H1 (cell line): ENCODE results near the gene KRT13. TPM values are rescaled to one million over a fixed set of nuclear protein-coding genes. Genes with fewer than 3 reads are reported as not detected.

Experiments
- CTCF ChIA-PET: fragments of 300-600 bp; sonication (Branson Sonifier 250); formaldehyde crosslinking; loops from one replicate; lab custom pipeline; 2021; ENCODE audit not compliant: partially characterized antibody; lab: Charles Lee
- POLR2A ChIA-PET: fragments of 300-600 bp; sonication (Branson Sonifier 250); formaldehyde crosslinking; loops from one replicate; lab custom pipeline; 2021; ENCODE audit warnings: inconsistent platforms; ENCODE audit not compliant: partially characterized antibody; lab: Charles Lee
- DNase-seq, 2 experiments: peaks; one replicate each; pipeline versions ENCODE4 v3.0.0 to v3.0.0-alpha.2; 2010 to 2022; ENCODE audit warnings: low spot score in 2 of 2, low read depth in 1 of 2, mixed read lengths in 1 of 2
- FAIRE-seq: peaks from 2 replicates; lab custom pipeline; 2011; peaks lifted over from hg19 to GRCh38; lab: Jason Lieb, UNC
- H2AFZ ChIP-seq: 2 replicates; pipeline ENCODE4 v1.8.1; 2012; ENCODE audit warnings: low read length, inconsistent platforms
- H2AK5ac ChIP-seq: 2 replicates; pipeline ENCODE4 v1.6.1; 2013; ENCODE audit warnings: low read depth, low read length
- H2BK120ac ChIP-seq: replicated peaks from 2 replicates; pipeline ENCODE3; 2013; ENCODE audit warnings: low read depth, low read length, inconsistent platforms
- H2BK12ac ChIP-seq: 2 replicates; pipeline ENCODE4 v1.6.1; 2013; ENCODE audit warnings: low read depth, low read length
- H2BK15ac ChIP-seq: 2 replicates; pipeline ENCODE4 v1.6.1; 2013; ENCODE audit warnings: low read length
- H2BK20ac ChIP-seq: 2 replicates; pipeline ENCODE4 v1.6.1; 2013; ENCODE audit warnings: low read length
- H2BK5ac ChIP-seq: 2 replicates; pipeline ENCODE4 v1.6.1; 2013; ENCODE audit warnings: low read depth, low read length
- H3K14ac ChIP-seq: 2 replicates; pipeline ENCODE4 v1.6.1; 2013; ENCODE audit warnings: inconsistent platforms; ENCODE audit not compliant: insufficient read length
- H3K18ac ChIP-seq: 2 replicates; pipeline ENCODE4 v1.6.1; 2013; ENCODE audit warnings: low read length; ENCODE audit errors: extremely low read depth
- H3K23ac ChIP-seq: 2 replicates; pipeline ENCODE4 v1.6.1; 2013; ENCODE audit warnings: inconsistent platforms; ENCODE audit not compliant: insufficient read length
- H3K23me2 ChIP-seq: 2 replicates; pipeline ENCODE4 v1.6.1; 2013; ENCODE audit warnings: low read depth, low read length
- H3K27ac ChIP-seq: 2 replicates; pipeline ENCODE4 v1.6.1; 2011; ENCODE audit warnings: low read depth, low read length, inconsistent platforms
- H3K27me3 ChIP-seq, 4 experiments: replicated peaks in 1 of 4; 1 replicate in 1 of 4; 2 replicates in 3 of 4; pipeline versions ENCODE4 v1.6.1 to v1.8.1; 2011 to 2013; ENCODE audit warnings: low read length in 3 of 4, mild to moderate bottlenecking in 3 of 4, inconsistent platforms in 2 of 4, mixed read lengths in 2 of 4, moderate library complexity in 1 of 4; ENCODE audit not compliant: control insufficient read depth in 3 of 4, insufficient read depth in 3 of 4; ENCODE audit errors: extremely low read depth in 1 of 4
- H3K36me3 ChIP-seq, 4 experiments: 2 replicates each; pipeline versions ENCODE4 v1.6.1 to v1.8.1; 2011 to 2013; ENCODE audit warnings: mild to moderate bottlenecking in 4 of 4, low read length in 3 of 4, moderate library complexity in 2 of 4, control low read depth in 1 of 4, inconsistent platforms in 1 of 4; ENCODE audit not compliant: insufficient read depth in 4 of 4, control insufficient read depth in 2 of 4
- H3K4ac ChIP-seq: replicated peaks from 2 replicates; pipeline ENCODE3; 2013; ENCODE audit warnings: low read length, low read depth, mixed read lengths, inconsistent platforms; ENCODE audit not compliant: insufficient read length
- H3K4me1 ChIP-seq, 4 experiments: replicated peaks in 1 of 4; 1 replicate in 1 of 4; 2 replicates in 3 of 4; pipeline versions ENCODE4 v1.6.1 to v1.8.1; 2011 to 2013; ENCODE audit warnings: low read length in 3 of 4, inconsistent platforms in 2 of 4, mixed read lengths in 1 of 4; ENCODE audit not compliant: insufficient read depth in 4 of 4, control insufficient read depth in 3 of 4
- H3K4me2 ChIP-seq, 2 experiments: 2 replicates each; pipeline versions ENCODE4 v1.6.1 to v1.8.1; 2011 to 2013; ENCODE audit warnings: low read depth in 2 of 2, low read length in 2 of 2, control low read depth in 1 of 2, inconsistent platforms in 1 of 2, mild to moderate bottlenecking in 1 of 2; ENCODE audit not compliant: insufficient read depth in 1 of 2
- H3K4me3 ChIP-seq, 4 experiments: fragments of 200-600, 300-600 bp in 1 of 4; sonication (generic), shearing (Covaris generic), sonication (Bioruptor Twin) in 1 of 4; 2 replicates each; pipeline versions ENCODE4 v1.5.1 to v1.8.1; 2011 to 2016; ENCODE audit warnings: low read length in 4 of 4, low read depth in 3 of 4, control low read depth in 2 of 4, inconsistent platforms in 2 of 4, mild to moderate bottlenecking in 2 of 4, mixed read lengths in 1 of 4, moderate library complexity in 1 of 4; ENCODE audit not compliant: insufficient read depth in 2 of 4; ENCODE audit errors: extremely low read depth in 1 of 4
- H3K56ac ChIP-seq: replicated peaks from 2 replicates; pipeline ENCODE3; 2013; ENCODE audit warnings: low read depth, mild to moderate bottlenecking, mixed read lengths, low read length, inconsistent platforms; ENCODE audit not compliant: insufficient read length
- H3K79me1 ChIP-seq: 2 replicates; pipeline ENCODE4 v1.6.1; 2013; ENCODE audit warnings: low read depth, low read length, control low read depth
- H3K79me2 ChIP-seq, 2 experiments: 2 replicates each; pipeline versions ENCODE4 v1.6.1 to v1.8.1; 2012 to 2013; ENCODE audit warnings: low read length in 2 of 2, mild to moderate bottlenecking in 2 of 2, inconsistent platforms in 1 of 2; ENCODE audit not compliant: insufficient read depth in 2 of 2, control insufficient read depth in 1 of 2
- H3K9ac ChIP-seq, 4 experiments: replicated peaks in 1 of 4; 1 replicate in 1 of 4; 2 replicates in 3 of 4; pipeline versions ENCODE4 v1.6.1 to v1.8.1; 2011 to 2013; ENCODE audit warnings: low read depth in 3 of 4, low read length in 3 of 4, control low read depth in 2 of 4, mild to moderate bottlenecking in 2 of 4, moderate library complexity in 2 of 4, inconsistent platforms in 1 of 4; ENCODE audit errors: extremely low read depth in 1 of 4
- H3K9me3 ChIP-seq, 2 experiments: 2 replicates each; pipeline versions ENCODE4 v1.6.1 to v1.8.1; 2012 to 2013; ENCODE audit warnings: mild to moderate bottlenecking in 2 of 2, moderate library complexity in 2 of 2, control low read depth in 1 of 2, inconsistent platforms in 1 of 2, low read depth in 1 of 2, low read length in 1 of 2, mixed read lengths in 1 of 2; ENCODE audit not compliant: insufficient read depth in 2 of 2
- H4K20me1 ChIP-seq, 2 experiments: replicated peaks in 1 of 2; 2 replicates each; pipeline versions ENCODE3 to v1.8.1; 2011 to 2013; ENCODE audit warnings: inconsistent platforms in 2 of 2, low read length in 2 of 2, mild to moderate bottlenecking in 1 of 2; ENCODE audit not compliant: insufficient read depth in 2 of 2, control insufficient read depth in 1 of 2
- H4K5ac ChIP-seq: 2 replicates; pipeline ENCODE4 v1.6.1; 2013; ENCODE audit warnings: low read length, low read depth, mixed read lengths, inconsistent platforms; ENCODE audit not compliant: insufficient read length
- H4K8ac ChIP-seq: 2 replicates; pipeline ENCODE4 v1.8.0; 2013; ENCODE audit warnings: mild to moderate bottlenecking, moderate library complexity, low read length, inconsistent platforms; ENCODE audit not compliant: insufficient read depth; ENCODE audit errors: extremely low read depth
- H4K91ac ChIP-seq: replicated peaks from 2 replicates; pipeline ENCODE3; 2013; ENCODE audit warnings: low read length, mixed read lengths, inconsistent platforms; ENCODE audit not compliant: insufficient read length
- ASH2L ChIP-seq: fragments of 200-600, 300-600 bp; sonication (generic); IDR thresholded peaks from one replicate; pipeline ENCODE4 v1.7.1; 2017; ENCODE audit warnings: low read length
- ATF2 ChIP-seq: IDR thresholded peaks from 2 replicates; pipeline ENCODE4 v1.6.1; 2012; ENCODE audit warnings: low read length, inconsistent platforms
- CHD1 ChIP-seq: IDR thresholded peaks from 2 replicates; pipeline ENCODE4 v1.6.1; 2012; ENCODE audit warnings: low read depth, low read length, improper control_type of control experiment
- CHD2 ChIP-seq: IDR thresholded peaks from 2 replicates; pipeline ENCODE4 v1.6.1; 2012; ENCODE audit warnings: low read length, improper control_type of control experiment
- E2F6 ChIP-seq: IDR thresholded peaks from 2 replicates; pipeline ENCODE4 v1.6.1; 2012; ENCODE audit warnings: inconsistent platforms
- MAFK ChIP-seq: IDR thresholded peaks from 2 replicates; pipeline ENCODE4 v1.6.1; 2012; ENCODE audit warnings: low read depth, mild to moderate bottlenecking, improper control_type of control experiment, low read length
- RNF2 ChIP-seq: fragments of 200-900, 300-1000 bp; sonication (generic); IDR thresholded peaks from 2 replicates; pipeline ENCODE4 v1.7.1; 2016; ENCODE audit warnings: borderline replicate concordance, low read depth, mild to moderate bottlenecking, antibody characterized with exemption, low read length; ENCODE audit not compliant: poor library complexity, severe bottlenecking; ENCODE audit errors: missing control alignments
- RXRA ChIP-seq: IDR thresholded peaks from 2 replicates; pipeline ENCODE4 v1.6.1; 2011; ENCODE audit warnings: low read depth, mild to moderate bottlenecking, low read length, moderate library complexity; ENCODE audit not compliant: insufficient read depth
- SAP30 ChIP-seq: fragments of 300-600 bp; sonication (generic); IDR thresholded peaks from 2 replicates; pipeline ENCODE4 v1.7.1; 2012; ENCODE audit warnings: low read length, moderate library complexity, mild to moderate bottlenecking, inconsistent platforms; ENCODE audit not compliant: insufficient read depth, insufficient replicate concordance
- SIRT6 ChIP-seq: IDR thresholded peaks from one replicate; pipeline ENCODE4 v1.7.1; 2012; ENCODE audit warnings: low read length, inconsistent platforms
- SRF ChIP-seq: IDR thresholded peaks from 2 replicates; pipeline ENCODE4 v1.6.1; 2011; ENCODE audit warnings: mild to moderate bottlenecking, low read depth, low read length, moderate library complexity
- TCF12 ChIP-seq: IDR thresholded peaks from 2 replicates; pipeline ENCODE4 v1.6.1; 2011; ENCODE audit warnings: low read depth, mild to moderate bottlenecking, low read length
- WGBS, 2 experiments: shearing (Covaris generic) in 1 of 2; methylation state at CpG; one replicate each; pipeline versions ENCODE4 v1.1.6 to v1.1.7; 2013 to 2015; ENCODE audit warnings: low lambda C conversion rate in 2 of 2, mixed read lengths in 2 of 2, inconsistent platforms in 1 of 2, low coverage in 1 of 2, missing lambda C conversion rate in 1 of 2; ENCODE audit not compliant: insufficient replicate concordance in 2 of 2, insufficient coverage in 1 of 2, insufficient read length in 1 of 2; ENCODE audit errors: extremely low coverage in 1 of 2, missing lambda C conversion rate in 1 of 2; 5-methylcytosine and 5-hydroxymethylcytosine counted together
- polyA plus RNA-seq, 7 experiments: library from polyadenylated mRNA; depleted of rRNA in 3 of 7; stranded (reverse) in 5 of 7; unstranded in 2 of 7; fragments of >200 nt in 5 of 7; fragments of 200-250 nt in 2 of 7; gene quantifications; 1 replicate in 5 of 7; 2 replicates in 1 of 7; 4 replicates in 1 of 7; pipeline versions ENCODE4 v1.2.1 to v1.2.3, GENCODE V29; 2011 to 2013; ENCODE audit warnings: missing spikeins in 2 of 7, mixed read lengths in 2 of 7
- total RNA-seq: library from RNA; stranded (reverse); fragmentation: NEBNext Ultra II Directional; extraction: Animal tissue kit (Norgen Biotek cat#: 25700); gene quantifications from 2 replicates; pipeline ENCODE4 v1.2.1, GENCODE V29; 2021

The KRT13 gene
- total and polyA plus RNA-seq, 2 of the 8 experiments (the other 6 are each of a cell fraction or from before 2014, with no cell fraction given) = 0.09 TPM; not detected in 1

GRCh38 chr17:41483531-41483930, 21.9 kb downstream of the KRT13 start:
- H3K23ac ChIP-seq = no peak overlapping the region
- H3K23me2 ChIP-seq = no peaks in the 10 kb centered on the region
- ChIA-PET CTCF (interaction anchor here (0.7 to 33.9 kb wide), 10 partner anchors 9 to 1039 kb away, joined by 3 to 427 read pairs (median 5); partner anchors contain the start of gene KRT36), POLR2A (no interaction called here)
- 81% methylated on average over 9 of the region's 9 CpGs; no CpG with 5 or more reads in 1 of the 2 experiments for WGBS, 2 experiments
- H3K9ac ChIP-seq = no peak overlapping the region
- no peak overlapping the region for H3K14ac ChIP-seq
- H3K36me3 ChIP-seq = no peaks in the 10 kb centered on the region
- H3K4me3 ChIP-seq = no peak overlapping the region
- H2BK5ac ChIP-seq = no peak overlapping the region
- no peak overlapping the region for H3K4me2 ChIP-seq
- no peaks in the 10 kb centered on the region for H3K9me3 ChIP-seq
- no peak overlapping the region for H3K56ac ChIP-seq
- no peak overlapping the region for H2BK120ac ChIP-seq
- H2BK12ac ChIP-seq = no peak overlapping the region
- no peak overlapping the region for H3K4ac ChIP-seq
- H3K27ac ChIP-seq = no peak overlapping the region
- peaks cover 0 to 12% (median 6%) of the 10 kb centered on the region in 4 experiments; a peak in 6 of 7 replicates for H3K27me3 ChIP-seq
- no peak overlapping the region for H4K91ac ChIP-seq
- no peaks in the 10 kb centered on the region for H4K20me1 ChIP-seq
- no peak overlapping the region for H2AK5ac ChIP-seq
- H3K18ac ChIP-seq = no peak overlapping the region
- FAIRE-seq (no peak), DNase-seq (no peak)
- H3K79me2 ChIP-seq = no peaks in the 10 kb centered on the region
- H4K5ac ChIP-seq = no peak overlapping the region
- no peak overlapping the region for H2AFZ ChIP-seq
- no peak overlapping the region for H2BK20ac ChIP-seq
- H4K8ac ChIP-seq = no peak overlapping the region
- H3K79me1 ChIP-seq = no peaks in the 10 kb centered on the region
- H2BK15ac ChIP-seq = no peak overlapping the region
- no peaks in the 10 kb centered on the region; a peak in 2 of 7 replicates for H3K4me1 ChIP-seq
- TF ChIP-seq CHD1 (no peak), SIRT6 (no peak), E2F6 (no peak), TCF12 (no peak), ASH2L (no peak), ATF2 (no peak), CHD2 (no peak), SRF (no peak), MAFK (no peak), RXRA (no peak), SAP30 (no peak), RNF2 (no peak)
